ENCODE measurements around the gene M6PR.

Gene M6PR

GRCh38 chr12:8897081-8897480, 52.4 kb downstream of the M6PR start:
- TF ChIP-seq, protein P1, sequence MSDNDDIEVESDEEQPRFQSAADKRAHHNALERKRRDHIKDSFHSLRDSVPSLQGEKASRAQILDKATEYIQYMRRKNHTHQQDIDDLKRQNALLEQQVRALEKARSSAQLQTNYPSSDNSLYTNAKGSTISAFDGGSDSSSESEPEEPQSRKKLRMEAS (IDR thresholded peaks at IDR 0.05), result no peak
- TF ChIP-seq EGR1 (IDR thresholded peaks at IDR 0.05) (no peak), FOXM1 (IDR thresholded peaks at IDR 0.05; ENCODE audit: borderline replicate concordance, low read depth) (no peak), TEAD4 (IDR thresholded peaks at IDR 0.05) (no peak), YY1 (IDR thresholded peaks at IDR 0.05; ENCODE audit: low read depth) (no peak), CEBPB (IDR thresholded peaks at IDR 0.05) (no peak), NFIC (IDR thresholded peaks at IDR 0.05) (no peak), RAD21 (IDR thresholded peaks at IDR 0.05; ENCODE audit: low read depth) (no peak), CREB1 (IDR thresholded peaks at IDR 0.05; ENCODE audit: low read depth) (no peak), ZBTB7A (IDR thresholded peaks at IDR 0.05; ENCODE audit: low read depth) (no peak), TAF1 (IDR thresholded peaks at IDR 0.05; ENCODE audit: low read depth) (no peak)
- TF ChIP-seq, protein P2, sequence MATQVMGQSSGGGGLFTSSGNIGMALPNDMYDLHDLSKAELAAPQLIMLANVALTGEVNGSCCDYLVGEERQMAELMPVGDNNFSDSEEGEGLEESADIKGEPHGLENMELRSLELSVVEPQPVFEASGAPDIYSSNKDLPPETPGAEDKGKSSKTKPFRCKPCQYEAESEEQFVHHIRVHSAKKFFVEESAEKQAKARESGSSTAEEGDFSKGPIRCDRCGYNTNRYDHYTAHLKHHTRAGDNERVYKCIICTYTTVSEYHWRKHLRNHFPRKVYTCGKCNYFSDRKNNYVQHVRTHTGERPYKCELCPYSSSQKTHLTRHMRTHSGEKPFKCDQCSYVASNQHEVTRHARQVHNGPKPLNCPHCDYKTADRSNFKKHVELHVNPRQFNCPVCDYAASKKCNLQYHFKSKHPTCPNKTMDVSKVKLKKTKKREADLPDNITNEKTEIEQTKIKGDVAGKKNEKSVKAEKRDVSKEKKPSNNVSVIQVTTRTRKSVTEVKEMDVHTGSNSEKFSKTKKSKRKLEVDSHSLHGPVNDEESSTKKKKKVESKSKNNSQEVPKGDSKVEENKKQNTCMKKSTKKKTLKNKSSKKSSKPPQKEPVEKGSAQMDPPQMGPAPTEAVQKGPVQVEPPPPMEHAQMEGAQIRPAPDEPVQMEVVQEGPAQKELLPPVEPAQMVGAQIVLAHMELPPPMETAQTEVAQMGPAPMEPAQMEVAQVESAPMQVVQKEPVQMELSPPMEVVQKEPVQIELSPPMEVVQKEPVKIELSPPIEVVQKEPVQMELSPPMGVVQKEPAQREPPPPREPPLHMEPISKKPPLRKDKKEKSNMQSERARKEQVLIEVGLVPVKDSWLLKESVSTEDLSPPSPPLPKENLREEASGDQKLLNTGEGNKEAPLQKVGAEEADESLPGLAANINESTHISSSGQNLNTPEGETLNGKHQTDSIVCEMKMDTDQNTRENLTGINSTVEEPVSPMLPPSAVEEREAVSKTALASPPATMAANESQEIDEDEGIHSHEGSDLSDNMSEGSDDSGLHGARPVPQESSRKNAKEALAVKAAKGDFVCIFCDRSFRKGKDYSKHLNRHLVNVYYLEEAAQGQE (IDR thresholded peaks at IDR 0.05; ENCODE audit: low read depth), result no peak
- TF ChIP-seq, protein P3, sequence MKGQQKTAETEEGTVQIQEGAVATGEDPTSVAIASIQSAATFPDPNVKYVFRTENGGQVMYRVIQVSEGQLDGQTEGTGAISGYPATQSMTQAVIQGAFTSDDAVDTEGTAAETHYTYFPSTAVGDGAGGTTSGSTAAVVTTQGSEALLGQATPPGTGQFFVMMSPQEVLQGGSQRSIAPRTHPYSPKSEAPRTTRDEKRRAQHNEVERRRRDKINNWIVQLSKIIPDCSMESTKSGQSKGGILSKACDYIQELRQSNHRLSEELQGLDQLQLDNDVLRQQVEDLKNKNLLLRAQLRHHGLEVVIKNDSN (IDR thresholded peaks at IDR 0.05), result no peak

- TF ChIP-seq CREB1 (IDR thresholded peaks at IDR 0.05; ENCODE audit: low read depth) (no peak), FOXM1 (IDR thresholded peaks at IDR 0.05; ENCODE audit: borderline replicate concordance, low read depth) (no peak), YY1 (IDR thresholded peaks at IDR 0.05; ENCODE audit: low read depth) (no peak), TEAD4 (IDR thresholded peaks at IDR 0.05) (no peak), NFIC (IDR thresholded peaks at IDR 0.05) (no peak), ZBTB7A (IDR thresholded peaks at IDR 0.05; ENCODE audit: low read depth) (no peak), CEBPB (IDR thresholded peaks at IDR 0.05) (no peak), RAD21 (IDR thresholded peaks at IDR 0.05; ENCODE audit: low read depth) (no peak), TAF1 (IDR thresholded peaks at IDR 0.05; ENCODE audit: low read depth) (no peak), EP300 (IDR thresholded peaks at IDR 0.05; ENCODE audit: borderline replicate concordance) (no peak), EGR1 (IDR thresholded peaks at IDR 0.05) (no peak), TCF12 (IDR thresholded peaks at IDR 0.05; ENCODE audit: low read depth) (no peak)
- TF ChIP-seq, protein P2 (IDR thresholded peaks at IDR 0.05; ENCODE audit: low read depth), result no peak
- TF ChIP-seq, protein P1 (IDR thresholded peaks at IDR 0.05), result no peak
- TF ChIP-seq, protein P3 (IDR thresholded peaks at IDR 0.05), result no peak
Observed at GRCh38 chr12:8894986-8895385, 54.5 kb downstream of the M6PR start.

DNA sequence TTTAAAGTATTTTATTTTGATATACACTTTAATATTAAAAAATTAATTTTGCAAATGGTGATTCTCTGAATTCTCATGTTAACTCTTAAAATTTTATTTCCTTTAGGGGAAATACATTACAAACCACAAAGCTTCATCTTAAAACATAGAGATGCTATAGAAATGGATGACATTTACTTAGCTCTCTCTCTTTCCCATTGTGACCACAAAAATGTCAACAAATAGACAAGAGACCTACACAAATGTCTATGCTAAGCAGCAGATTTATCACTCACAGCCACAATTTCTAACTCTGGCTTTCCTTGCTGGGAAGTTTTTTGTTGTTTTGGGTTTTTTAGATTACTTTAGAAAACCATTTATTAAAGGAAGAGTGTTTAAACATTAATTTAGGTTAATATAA, 55.1 kb downstream of the M6PR start:
- TF ChIP-seq, protein P1 (IDR thresholded peaks at IDR 0.05), result no peak
- TF ChIP-seq TAF1 (IDR thresholded peaks at IDR 0.05; ENCODE audit: low read depth), result no peak

DNA sequence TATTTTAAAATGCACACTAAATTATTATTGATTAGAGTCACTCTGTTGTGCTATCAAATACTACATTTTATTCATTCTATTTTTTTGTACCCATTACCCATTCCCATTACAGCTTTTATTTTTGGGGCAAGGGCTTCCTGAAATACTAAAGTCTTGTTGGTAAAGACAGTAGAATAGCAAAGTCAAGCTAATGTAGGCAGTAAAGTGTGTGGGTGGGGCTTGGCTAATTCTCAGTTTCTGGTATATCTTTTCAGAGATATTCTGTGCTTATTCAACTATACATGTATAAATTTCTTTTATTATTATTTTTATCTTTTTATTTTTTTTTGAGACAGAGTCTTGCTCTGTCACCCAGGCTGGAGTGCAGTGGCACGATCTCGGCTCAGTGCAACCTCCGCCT, 57.5 kb downstream of the M6PR start:
- TF ChIP-seq ZBTB7A (IDR thresholded peaks at IDR 0.05; ENCODE audit: low read depth) (no peak), EGR1 (IDR thresholded peaks at IDR 0.05) (no peak), EP300 (IDR thresholded peaks at IDR 0.05; ENCODE audit: borderline replicate concordance) (no peak), YY1 (IDR thresholded peaks at IDR 0.05; ENCODE audit: low read depth) (no peak), CEBPB (IDR thresholded peaks at IDR 0.05) (no peak), TAF1 (IDR thresholded peaks at IDR 0.05; ENCODE audit: low read depth) (no peak), NFIC (IDR thresholded peaks at IDR 0.05) (no peak), RAD21 (IDR thresholded peaks at IDR 0.05; ENCODE audit: low read depth) (no peak)
- TF ChIP-seq, protein P3 (IDR thresholded peaks at IDR 0.05), result no peak
